NT2/D1 (cell line): ENCODE measurements around the gene ETS1.

Source experiments
- SUZ12 ChIP-seq: IDR thresholded peaks from 2 replicates; pipeline ENCODE4 v1.6.1; 2011; ENCODE audit not compliant: insufficient read length, insufficient read depth; ENCODE audit errors: extremely low read depth
- YY1 ChIP-seq: IDR thresholded peaks from 2 replicates; pipeline ENCODE4 v1.6.1; 2011; ENCODE audit not compliant: insufficient read length, insufficient read depth
- ZNF274 ChIP-seq: IDR thresholded peaks from 2 replicates; pipeline ENCODE4 v1.6.1; 2011; ENCODE audit warnings: mild to moderate bottlenecking, low read depth, low read length

- TF ChIP-seq YY1, result no peak
- no peak for TF ChIP-seq SUZ12
- TF ChIP-seq ZNF274, result no peak
Measured at GRCh38 chr11:128458321-128458720, 129.0 kb downstream of the ETS1 start.
